Measurements from ENCODE around the gene SRGAP3. TPM values are rescaled to one million over a fixed set of nuclear protein-coding genes. Genes with fewer than 3 reads are reported as not detected.

The SRGAP3 gene
- total RNA-seq (2021) (11.8 to 17.9 TPM (median 12.1 TPM) in 3 replicates), Bru-seq, nascent RNA (percentile 50 among the genes with signal in this experiment)
- long read RNA-seq, experiment 1, full-length matches to known transcripts: 2 of 21 reads
- long read RNA-seq, experiment 1, partial matches to known transcripts: 8 of 21 reads
- long read RNA-seq, experiment 1, other reads (novel, unspliced or antisense): 11 of 21 reads
- long read RNA-seq, experiment 2, partial matches to known transcripts: 2 of 7 reads
- long read RNA-seq, experiment 2, other reads (novel, unspliced or antisense): 5 of 7 reads
- long read RNA-seq, experiment 3, partial matches to known transcripts: 0 of 1 reads
- long read RNA-seq, experiment 3, other reads (novel, unspliced or antisense): 1 of 1 reads

DNA sequence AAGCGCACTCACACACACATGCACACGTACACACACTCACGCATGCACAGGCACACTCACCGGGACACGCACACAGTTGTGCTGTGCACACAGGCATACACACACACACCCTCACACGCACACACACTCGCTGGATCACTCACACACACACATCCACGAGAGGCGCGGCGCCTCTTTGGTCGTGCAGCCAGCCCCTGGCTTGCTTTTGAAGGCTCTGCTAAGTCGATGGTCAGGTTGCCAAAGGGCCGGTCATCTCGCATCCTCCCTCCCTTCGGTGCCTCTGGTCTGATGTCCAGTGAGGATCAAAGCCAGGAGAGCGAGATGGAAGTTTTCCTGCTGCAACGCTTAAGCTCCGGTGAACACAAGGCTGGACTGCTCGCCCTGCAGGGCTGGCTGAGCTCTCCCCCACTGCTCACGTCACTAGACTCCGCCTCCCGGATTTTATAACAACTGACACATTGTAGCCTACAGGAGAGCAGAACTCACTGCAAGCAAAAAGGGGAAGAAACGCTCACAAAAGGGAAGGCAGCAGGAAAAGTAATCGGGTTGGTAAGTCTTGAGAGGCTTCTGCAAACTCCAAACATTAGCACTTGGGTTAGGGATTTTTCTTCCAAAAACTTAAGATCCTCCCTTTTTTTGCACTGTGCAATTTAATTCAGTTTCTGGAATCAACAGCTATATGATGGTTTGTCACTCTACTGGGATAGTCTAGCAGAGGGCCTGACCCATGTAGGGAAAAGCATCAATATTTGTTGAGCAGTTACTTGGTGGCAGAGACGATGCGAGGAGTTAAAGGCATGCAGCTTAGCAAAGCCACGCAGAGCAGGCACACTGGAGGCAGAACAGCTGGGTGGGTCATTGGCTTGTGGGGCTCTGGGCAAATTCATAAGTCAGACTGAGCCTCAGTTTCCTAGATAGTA, at the start of gene SRGAP3:
Gene SRGAP3 (minus strand): TSS at position 374 of the 920 bp plus-strand sequence. CDS start 695 bp downstream, outside the sequence.
- ChIA-PET CTCF (interaction anchor here (0.8 to 2.6 kb wide), 21 partner anchors 8 to 262 kb away, joined by 3 to 28 read pairs (median 5); no protein-coding TSS in a partner anchor), POLR2A (interaction anchor here (0.7 to 1.5 kb wide), 2 partner anchors 14 to 53 kb away, joined by 3 read pairs; no protein-coding TSS in a partner anchor)
- H3K4me1 Mint-ChIP-seq: peaks cover 56% of the 10 kb centered on the region
- DNase-seq (ENCODE audit: low spot score) (peak; percentile 85), ATAC-seq (peak; percentile 97)
- peak within 1 kb of the TSS; percentile 35 for H3K27ac Mint-ChIP-seq
- H3K4me3 Mint-ChIP-seq: peak within 1 kb of the TSS; percentile 81
- H3K27me3 Mint-ChIP-seq (ENCODE audit: low read depth): no peaks in the 10 kb centered on the region
- H3K36me3 Mint-ChIP-seq: no peaks in the 10 kb centered on the region
- H3K9me3 Mint-ChIP-seq: no peaks in the 10 kb centered on the region
- no peak for TF ChIP-seq CREM (CRISPR knock-in tag; IDR thresholded peaks at IDR 0.05)
- TF ChIP-seq MXD4 (CRISPR knock-in tag; IDR thresholded peaks at IDR 0.05; ENCODE audit: borderline replicate concordance): no peak
- TF ChIP-seq, protein P1, sequence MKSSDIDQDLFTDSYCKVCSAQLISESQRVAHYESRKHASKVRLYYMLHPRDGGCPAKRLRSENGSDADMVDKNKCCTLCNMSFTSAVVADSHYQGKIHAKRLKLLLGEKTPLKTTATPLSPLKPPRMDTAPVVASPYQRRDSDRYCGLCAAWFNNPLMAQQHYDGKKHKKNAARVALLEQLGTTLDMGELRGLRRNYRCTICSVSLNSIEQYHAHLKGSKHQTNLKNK (CRISPR knock-in tag; IDR thresholded peaks at IDR 0.05): no peak
- TF ChIP-seq, protein P2, sequence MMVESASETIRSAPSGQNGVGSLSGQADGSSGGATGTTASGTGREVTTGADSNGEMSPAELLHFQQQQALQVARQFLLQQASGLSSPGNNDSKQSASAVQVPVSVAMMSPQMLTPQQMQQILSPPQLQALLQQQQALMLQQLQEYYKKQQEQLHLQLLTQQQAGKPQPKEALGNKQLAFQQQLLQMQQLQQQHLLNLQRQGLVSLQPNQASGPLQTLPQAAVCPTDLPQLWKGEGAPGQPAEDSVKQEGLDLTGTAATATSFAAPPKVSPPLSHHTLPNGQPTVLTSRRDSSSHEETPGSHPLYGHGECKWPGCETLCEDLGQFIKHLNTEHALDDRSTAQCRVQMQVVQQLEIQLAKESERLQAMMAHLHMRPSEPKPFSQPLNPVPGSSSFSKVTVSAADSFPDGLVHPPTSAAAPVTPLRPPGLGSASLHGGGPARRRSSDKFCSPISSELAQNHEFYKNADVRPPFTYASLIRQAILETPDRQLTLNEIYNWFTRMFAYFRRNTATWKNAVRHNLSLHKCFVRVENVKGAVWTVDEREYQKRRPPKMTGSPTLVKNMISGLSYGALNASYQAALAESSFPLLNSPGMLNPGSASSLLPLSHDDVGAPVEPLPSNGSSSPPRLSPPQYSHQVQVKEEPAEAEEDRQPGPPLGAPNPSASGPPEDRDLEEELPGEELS (CRISPR knock-in tag; IDR thresholded peaks at IDR 0.05): 0 out of 2 replicates have a peak, but pooled peaks have one; percentile 49
- TF ChIP-seq TP53 (CRISPR knock-in tag; IDR thresholded peaks at IDR 0.05): no peak
- no peak for TF ChIP-seq EMX1 (CRISPR knock-in tag; IDR thresholded peaks at IDR 0.05)
- TF ChIP-seq ZNF423 (CRISPR knock-in tag; IDR thresholded peaks at IDR 0.05): no peak
- TF ChIP-seq TEAD1 (CRISPR knock-in tag; IDR thresholded peaks at IDR 0.05): no peak
- TF ChIP-seq FOXJ3 (CRISPR knock-in tag; IDR thresholded peaks at IDR 0.05; ENCODE audit: borderline replicate concordance): no peak
- 0 out of 2 replicates have a peak, but pooled peaks have one; percentile 44 for TF ChIP-seq ETV6 (CRISPR knock-in tag; IDR thresholded peaks at IDR 0.05)
- TF ChIP-seq, protein P3, sequence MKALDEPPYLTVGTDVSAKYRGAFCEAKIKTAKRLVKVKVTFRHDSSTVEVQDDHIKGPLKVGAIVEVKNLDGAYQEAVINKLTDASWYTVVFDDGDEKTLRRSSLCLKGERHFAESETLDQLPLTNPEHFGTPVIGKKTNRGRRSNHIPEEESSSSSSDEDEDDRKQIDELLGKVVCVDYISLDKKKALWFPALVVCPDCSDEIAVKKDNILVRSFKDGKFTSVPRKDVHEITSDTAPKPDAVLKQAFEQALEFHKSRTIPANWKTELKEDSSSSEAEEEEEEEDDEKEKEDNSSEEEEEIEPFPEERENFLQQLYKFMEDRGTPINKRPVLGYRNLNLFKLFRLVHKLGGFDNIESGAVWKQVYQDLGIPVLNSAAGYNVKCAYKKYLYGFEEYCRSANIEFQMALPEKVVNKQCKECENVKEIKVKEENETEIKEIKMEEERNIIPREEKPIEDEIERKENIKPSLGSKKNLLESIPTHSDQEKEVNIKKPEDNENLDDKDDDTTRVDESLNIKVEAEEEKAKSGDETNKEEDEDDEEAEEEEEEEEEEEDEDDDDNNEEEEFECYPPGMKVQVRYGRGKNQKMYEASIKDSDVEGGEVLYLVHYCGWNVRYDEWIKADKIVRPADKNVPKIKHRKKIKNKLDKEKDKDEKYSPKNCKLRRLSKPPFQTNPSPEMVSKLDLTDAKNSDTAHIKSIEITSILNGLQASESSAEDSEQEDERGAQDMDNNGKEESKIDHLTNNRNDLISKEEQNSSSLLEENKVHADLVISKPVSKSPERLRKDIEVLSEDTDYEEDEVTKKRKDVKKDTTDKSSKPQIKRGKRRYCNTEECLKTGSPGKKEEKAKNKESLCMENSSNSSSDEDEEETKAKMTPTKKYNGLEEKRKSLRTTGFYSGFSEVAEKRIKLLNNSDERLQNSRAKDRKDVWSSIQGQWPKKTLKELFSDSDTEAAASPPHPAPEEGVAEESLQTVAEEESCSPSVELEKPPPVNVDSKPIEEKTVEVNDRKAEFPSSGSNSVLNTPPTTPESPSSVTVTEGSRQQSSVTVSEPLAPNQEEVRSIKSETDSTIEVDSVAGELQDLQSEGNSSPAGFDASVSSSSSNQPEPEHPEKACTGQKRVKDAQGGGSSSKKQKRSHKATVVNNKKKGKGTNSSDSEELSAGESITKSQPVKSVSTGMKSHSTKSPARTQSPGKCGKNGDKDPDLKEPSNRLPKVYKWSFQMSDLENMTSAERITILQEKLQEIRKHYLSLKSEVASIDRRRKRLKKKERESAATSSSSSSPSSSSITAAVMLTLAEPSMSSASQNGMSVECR (CRISPR knock-in tag; IDR thresholded peaks at IDR 0.05; ENCODE audit: borderline replicate concordance): no peak
- TF ChIP-seq ATF1 (CRISPR knock-in tag; IDR thresholded peaks at IDR 0.05): no peak
- TF ChIP-seq ZNF396 (CRISPR knock-in tag; IDR thresholded peaks at IDR 0.05; ENCODE audit: borderline replicate concordance): no peak
- TF ChIP-seq JUN (CRISPR knock-in tag; IDR thresholded peaks at IDR 0.05): no peak
- TF ChIP-seq GTF2I (CRISPR knock-in tag; conservative IDR thresholded peaks at IDR 0.05): no peak
- TF ChIP-seq, protein P4, sequence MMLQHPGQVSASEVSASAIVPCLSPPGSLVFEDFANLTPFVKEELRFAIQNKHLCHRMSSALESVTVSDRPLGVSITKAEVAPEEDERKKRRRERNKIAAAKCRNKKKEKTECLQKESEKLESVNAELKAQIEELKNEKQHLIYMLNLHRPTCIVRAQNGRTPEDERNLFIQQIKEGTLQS (CRISPR knock-in tag; conservative IDR thresholded peaks at IDR 0.05): no peak
- TF ChIP-seq NR3C1 (CRISPR knock-in tag; conservative IDR thresholded peaks at IDR 0.05; ENCODE audit: low read depth): no peak
- TF ChIP-seq, protein P5, sequence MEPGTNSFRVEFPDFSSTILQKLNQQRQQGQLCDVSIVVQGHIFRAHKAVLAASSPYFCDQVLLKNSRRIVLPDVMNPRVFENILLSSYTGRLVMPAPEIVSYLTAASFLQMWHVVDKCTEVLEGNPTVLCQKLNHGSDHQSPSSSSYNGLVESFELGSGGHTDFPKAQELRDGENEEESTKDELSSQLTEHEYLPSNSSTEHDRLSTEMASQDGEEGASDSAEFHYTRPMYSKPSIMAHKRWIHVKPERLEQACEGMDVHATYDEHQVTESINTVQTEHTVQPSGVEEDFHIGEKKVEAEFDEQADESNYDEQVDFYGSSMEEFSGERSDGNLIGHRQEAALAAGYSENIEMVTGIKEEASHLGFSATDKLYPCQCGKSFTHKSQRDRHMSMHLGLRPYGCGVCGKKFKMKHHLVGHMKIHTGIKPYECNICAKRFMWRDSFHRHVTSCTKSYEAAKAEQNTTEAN (CRISPR knock-in tag; IDR thresholded peaks at IDR 0.05): no peak; the same call in 1 of the 2 replicates
- TF ChIP-seq, protein P6, sequence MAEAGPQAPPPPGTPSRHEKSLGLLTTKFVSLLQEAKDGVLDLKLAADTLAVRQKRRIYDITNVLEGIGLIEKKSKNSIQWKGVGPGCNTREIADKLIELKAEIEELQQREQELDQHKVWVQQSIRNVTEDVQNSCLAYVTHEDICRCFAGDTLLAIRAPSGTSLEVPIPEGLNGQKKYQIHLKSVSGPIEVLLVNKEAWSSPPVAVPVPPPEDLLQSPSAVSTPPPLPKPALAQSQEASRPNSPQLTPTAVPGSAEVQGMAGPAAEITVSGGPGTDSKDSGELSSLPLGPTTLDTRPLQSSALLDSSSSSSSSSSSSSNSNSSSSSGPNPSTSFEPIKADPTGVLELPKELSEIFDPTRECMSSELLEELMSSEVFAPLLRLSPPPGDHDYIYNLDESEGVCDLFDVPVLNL (CRISPR knock-in tag; IDR thresholded peaks at IDR 0.05; ENCODE audit: borderline replicate concordance, low read depth): no peak
- TF ChIP-seq FOXK1 (CRISPR knock-in tag; IDR thresholded peaks at IDR 0.05): no peak
- TF ChIP-seq, protein P7, sequence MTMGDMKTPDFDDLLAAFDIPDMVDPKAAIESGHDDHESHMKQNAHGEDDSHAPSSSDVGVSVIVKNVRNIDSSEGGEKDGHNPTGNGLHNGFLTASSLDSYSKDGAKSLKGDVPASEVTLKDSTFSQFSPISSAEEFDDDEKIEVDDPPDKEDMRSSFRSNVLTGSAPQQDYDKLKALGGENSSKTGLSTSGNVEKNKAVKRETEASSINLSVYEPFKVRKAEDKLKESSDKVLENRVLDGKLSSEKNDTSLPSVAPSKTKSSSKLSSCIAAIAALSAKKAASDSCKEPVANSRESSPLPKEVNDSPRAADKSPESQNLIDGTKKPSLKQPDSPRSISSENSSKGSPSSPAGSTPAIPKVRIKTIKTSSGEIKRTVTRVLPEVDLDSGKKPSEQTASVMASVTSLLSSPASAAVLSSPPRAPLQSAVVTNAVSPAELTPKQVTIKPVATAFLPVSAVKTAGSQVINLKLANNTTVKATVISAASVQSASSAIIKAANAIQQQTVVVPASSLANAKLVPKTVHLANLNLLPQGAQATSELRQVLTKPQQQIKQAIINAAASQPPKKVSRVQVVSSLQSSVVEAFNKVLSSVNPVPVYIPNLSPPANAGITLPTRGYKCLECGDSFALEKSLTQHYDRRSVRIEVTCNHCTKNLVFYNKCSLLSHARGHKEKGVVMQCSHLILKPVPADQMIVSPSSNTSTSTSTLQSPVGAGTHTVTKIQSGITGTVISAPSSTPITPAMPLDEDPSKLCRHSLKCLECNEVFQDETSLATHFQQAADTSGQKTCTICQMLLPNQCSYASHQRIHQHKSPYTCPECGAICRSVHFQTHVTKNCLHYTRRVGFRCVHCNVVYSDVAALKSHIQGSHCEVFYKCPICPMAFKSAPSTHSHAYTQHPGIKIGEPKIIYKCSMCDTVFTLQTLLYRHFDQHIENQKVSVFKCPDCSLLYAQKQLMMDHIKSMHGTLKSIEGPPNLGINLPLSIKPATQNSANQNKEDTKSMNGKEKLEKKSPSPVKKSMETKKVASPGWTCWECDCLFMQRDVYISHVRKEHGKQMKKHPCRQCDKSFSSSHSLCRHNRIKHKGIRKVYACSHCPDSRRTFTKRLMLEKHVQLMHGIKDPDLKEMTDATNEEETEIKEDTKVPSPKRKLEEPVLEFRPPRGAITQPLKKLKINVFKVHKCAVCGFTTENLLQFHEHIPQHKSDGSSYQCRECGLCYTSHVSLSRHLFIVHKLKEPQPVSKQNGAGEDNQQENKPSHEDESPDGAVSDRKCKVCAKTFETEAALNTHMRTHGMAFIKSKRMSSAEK (CRISPR knock-in tag; IDR thresholded peaks at IDR 0.05; ENCODE audit: borderline replicate concordance): no peak

Data from WTC11 (cell line).